ENCODE measurements around the gene NOXO1. TPM values are rescaled to one million over a fixed set of nuclear protein-coding genes. Genes with fewer than 3 reads are reported as not detected.

NOXO1 gene, protein sequence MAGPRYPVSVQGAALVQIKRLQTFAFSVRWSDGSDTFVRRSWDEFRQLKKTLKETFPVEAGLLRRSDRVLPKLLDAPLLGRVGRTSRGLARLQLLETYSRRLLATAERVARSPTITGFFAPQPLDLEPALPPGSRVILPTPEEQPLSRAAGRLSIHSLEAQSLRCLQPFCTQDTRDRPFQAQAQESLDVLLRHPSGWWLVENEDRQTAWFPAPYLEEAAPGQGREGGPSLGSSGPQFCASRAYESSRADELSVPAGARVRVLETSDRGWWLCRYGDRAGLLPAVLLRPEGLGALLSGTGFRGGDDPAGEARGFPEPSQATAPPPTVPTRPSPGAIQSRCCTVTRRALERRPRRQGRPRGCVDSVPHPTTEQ
- total RNA-seq, result not detected

DNA sequence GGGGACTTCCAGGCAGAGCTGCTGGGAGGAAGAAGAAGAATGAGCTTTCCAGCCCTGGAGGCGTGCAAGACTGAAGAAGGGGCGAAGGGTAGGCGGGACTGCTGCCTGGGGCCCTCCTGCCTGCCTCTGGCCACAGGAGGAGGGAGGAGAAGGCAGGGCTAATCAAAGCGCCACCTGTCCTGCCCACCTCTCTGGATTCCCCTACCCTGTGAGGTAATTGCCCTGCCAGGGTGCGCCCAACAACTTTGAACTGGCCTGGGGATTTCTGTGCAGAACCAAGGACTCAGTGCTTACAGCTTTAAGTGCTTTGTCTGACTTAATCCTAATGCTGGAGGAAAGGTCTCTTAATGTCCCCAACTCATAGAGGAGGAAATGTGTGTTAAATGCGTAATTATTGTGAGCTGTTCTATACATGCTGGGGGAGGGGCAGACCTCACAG, at the start of gene NOXO1:
NOXO1 (minus strand) TSS at position 72 of the 439 bp plus-strand sequence. CDS start 290 bp downstream, outside the sequence.
- POLR2A ChIA-PET, result interaction anchor here (0.7 to 3.2 kb wide), 4 partner anchors 10 to 21 kb away, joined by 4 to 15 read pairs (median 6); partner anchors contain the start of genes RPS2 and TBL3

DNA sequence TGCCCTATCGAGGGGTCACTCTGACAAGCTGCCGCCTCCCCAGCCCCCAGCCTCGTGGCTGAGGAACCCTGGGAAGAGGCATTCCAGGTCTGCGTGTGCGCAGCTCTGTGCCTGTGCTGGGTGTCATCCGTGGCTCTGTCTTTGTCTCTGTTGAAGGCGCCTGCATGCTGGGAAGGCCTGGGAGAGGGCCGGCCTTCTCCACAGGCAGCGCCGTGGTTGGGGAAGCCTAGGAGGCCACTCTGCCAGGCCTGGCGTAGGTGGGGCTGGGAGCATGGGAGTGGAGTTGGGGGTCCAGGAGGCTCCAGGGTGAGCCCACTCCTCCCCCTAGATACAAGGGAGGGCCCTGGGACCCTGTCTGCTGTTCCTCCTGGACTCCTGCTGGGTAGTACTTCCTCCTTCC, 48.8 kb upstream of the NOXO1 start:
- no peak overlapping the region for H3K27ac Mint-ChIP-seq
- DNase-seq, result no peak
- no peak overlapping the region for H3K4me3 Mint-ChIP-seq
- no peaks in the 10 kb centered on the region for H3K36me3 Mint-ChIP-seq
- H3K4me1 Mint-ChIP-seq (ENCODE audit: low read depth), result peaks cover 4% of the 10 kb centered on the region
- intact Hi-C loops (cut with micrococcal nuclease), result no loop called here
- no peaks in the 10 kb centered on the region for H3K9me3 Mint-ChIP-seq
- ChIA-PET POLR2A (no interaction called here), CTCF (no interaction called here)
- H3K27me3 Mint-ChIP-seq, result peaks cover 6% of the 10 kb centered on the region

More for the DNA sequence above, at the start of gene NOXO1:
- no peak for DNase-seq
- CTCF ChIA-PET, result interaction anchor here (2.0 kb wide), 1 partner anchor 23 kb away, joined by 13 read pairs; no protein-coding TSS in a partner anchor
- Mint-ChIP-seq H3K9me3 (no peaks in the 10 kb centered on the region), H3K4me3 (no peak within 1 kb of the TSS), H3K27ac (no peak within 1 kb of the TSS), H3K27me3 (peaks cover 26% of the 10 kb centered on the region), H3K36me3 (peaks cover 14% of the 10 kb centered on the region), H3K4me1 (ENCODE audit: low read depth) (peaks cover 15% of the 10 kb centered on the region)
- intact Hi-C loops (cut with micrococcal nuclease), result no loop called here

DNA sequence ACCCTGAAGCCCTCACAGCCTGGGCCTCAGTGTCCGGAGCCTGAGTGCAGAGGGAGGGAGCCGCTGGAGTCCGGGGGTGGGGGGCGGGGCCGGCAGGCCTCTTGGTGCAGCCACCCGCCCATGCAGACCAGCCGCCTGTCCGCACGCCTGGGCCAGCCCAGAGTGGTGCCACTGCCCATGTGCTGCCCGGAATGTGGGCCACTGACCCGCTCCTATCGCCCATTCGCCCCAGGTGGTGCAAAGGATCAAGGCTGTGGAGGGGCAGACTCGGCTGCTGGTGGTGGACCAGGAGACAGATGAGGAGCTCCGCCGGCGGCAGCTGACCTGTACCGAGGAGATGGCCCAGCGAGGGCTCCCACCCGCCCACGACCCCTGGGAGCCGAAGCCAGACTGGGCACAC, 48.1 kb upstream of the NOXO1 start:
- ChIA-PET POLR2A (no interaction called here), CTCF (no interaction called here)
- intact Hi-C loops (cut with micrococcal nuclease), result no loop called here
- H3K4me3 Mint-ChIP-seq, result no peak overlapping the region
- H3K36me3 Mint-ChIP-seq, result no peaks in the 10 kb centered on the region
- H3K9me3 Mint-ChIP-seq, result no peaks in the 10 kb centered on the region
- peaks cover 5% of the 10 kb centered on the region for H3K4me1 Mint-ChIP-seq (ENCODE audit: low read depth)
- no peak overlapping the region for H3K27ac Mint-ChIP-seq
- no peak for DNase-seq
- peaks cover 6% of the 10 kb centered on the region for H3K27me3 Mint-ChIP-seq

DNA sequence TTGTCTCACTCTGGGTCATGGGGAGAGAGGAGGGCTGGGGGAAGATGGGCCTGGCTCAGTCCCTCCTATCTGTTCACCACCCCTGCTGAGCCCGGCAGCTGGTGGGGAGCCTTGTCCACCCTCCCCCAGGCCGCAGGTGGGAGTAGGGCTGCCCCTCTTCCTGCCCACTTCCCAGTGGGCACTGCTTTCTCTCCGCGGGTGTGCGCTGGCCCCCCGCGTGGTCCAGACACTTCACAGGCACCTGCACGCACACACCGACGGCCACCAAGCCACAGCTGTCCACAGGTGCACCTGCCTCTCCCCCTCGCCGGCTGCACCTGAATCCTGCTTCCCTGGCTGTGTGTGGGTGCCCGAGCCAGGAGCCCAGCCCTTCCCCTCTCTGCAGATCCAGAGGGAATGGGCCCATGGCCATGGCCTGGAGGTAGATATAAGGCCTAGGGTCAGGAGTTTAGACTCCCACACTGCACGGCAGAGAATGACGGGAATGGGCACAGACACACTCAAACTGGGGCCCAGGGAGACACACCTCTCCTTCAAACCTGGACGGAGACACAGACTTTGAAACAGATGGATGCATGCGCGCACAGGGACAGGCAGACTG, 47.5 kb upstream of the NOXO1 start:
- no peak for DNase-seq
- no peaks in the 10 kb centered on the region for H3K36me3 Mint-ChIP-seq
- H3K27me3 Mint-ChIP-seq, result peaks cover 6% of the 10 kb centered on the region
- H3K4me1 Mint-ChIP-seq (ENCODE audit: low read depth), result peaks cover 6% of the 10 kb centered on the region
- POLR2A ChIA-PET, result no interaction called here
- H3K9me3 Mint-ChIP-seq, result no peaks in the 10 kb centered on the region
- intact Hi-C loops (cut with micrococcal nuclease), result no loop called here
- CTCF ChIA-PET, result interaction anchor here (1.0 to 2.2 kb wide), 2 partner anchors 9 to 112 kb away, joined by 3 to 13 read pairs; partner anchors contain the start of gene NPW
- no peak overlapping the region for H3K27ac Mint-ChIP-seq
- H3K4me3 Mint-ChIP-seq, result no peak overlapping the region

DNA sequence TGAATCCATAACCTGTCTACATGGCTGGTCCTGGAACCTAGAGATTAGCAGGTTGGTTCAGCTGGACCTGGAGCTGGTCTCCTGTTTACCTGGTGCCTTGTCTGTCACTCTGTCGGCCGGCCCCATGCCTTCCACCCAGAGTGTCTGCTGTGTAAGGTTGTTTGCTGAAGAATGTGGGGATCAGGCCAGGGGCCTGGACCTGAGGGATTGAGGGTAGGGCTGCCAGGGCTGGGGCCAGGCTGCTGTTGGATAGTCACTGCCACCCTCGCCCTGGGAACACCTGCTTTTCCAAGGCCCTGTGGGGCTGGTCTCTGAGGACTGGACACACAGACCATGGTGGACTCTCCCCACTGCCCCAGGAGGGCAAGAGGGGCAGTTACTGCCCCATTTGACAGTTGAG, 46.9 kb upstream of the NOXO1 start:
- Mint-ChIP-seq H3K27me3 (peaks cover 6% of the 10 kb centered on the region), H3K36me3 (no peaks in the 10 kb centered on the region), H3K27ac (no peak overlapping the region), H3K4me1 (ENCODE audit: low read depth) (peaks cover 8% of the 10 kb centered on the region), H3K4me3 (no peak overlapping the region), H3K9me3 (no peaks in the 10 kb centered on the region)
- intact Hi-C loops (cut with micrococcal nuclease), result no loop called here
- CTCF ChIA-PET, result interaction anchor here (1.0 to 2.2 kb wide), 3 partner anchors 9 to 112 kb away, joined by 3 to 13 read pairs (median 4); partner anchors contain the start of gene NPW
- POLR2A ChIA-PET, result no interaction called here
- no peak for DNase-seq

DNA sequence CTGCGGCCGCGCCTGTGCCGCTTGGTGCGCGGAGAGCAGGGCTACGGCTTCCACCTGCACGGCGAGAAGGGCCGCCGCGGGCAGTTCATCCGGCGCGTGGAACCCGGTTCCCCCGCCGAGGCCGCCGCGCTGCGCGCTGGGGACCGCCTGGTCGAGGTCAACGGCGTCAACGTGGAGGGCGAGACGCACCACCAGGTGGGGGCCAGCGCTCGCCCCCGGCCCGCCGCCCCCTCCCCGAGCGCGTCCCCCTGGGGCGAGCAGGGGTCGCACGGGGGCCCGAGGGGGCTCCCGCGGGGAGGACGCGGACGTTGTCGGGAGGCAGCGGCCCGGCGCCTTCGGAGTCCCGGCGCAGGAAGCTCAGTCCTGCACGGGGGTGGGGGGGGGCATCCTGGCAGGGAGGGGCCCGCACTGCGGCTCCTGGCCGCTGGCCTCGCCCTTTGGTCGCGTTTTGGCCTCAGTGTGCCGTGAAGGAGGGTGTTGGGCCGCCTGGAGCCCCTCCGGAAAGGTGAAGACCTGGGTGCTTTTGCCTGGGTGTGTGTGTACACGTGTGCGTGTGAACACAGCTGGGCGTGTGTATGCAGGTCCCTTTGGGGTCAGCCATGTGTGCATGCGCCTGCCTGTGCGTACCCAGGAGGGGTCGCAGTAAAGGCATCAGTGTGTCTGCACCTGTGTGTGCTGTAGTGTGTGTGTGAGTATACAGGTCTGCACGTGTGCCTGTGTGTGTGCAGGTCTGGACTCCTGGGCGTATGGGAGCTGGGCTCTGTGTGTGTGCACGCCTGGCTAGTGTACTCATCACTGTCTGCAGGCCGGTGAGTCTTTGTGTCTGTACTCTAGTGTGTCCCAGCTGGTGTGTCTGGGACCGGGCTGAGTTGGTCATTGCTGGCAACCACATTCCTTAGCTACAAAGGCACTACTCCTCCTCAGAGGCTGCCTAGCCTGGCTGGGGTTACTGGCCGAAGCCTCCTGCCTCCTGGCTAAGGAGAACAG, 46.0 kb upstream of the NOXO1 start:
- H3K36me3 Mint-ChIP-seq, result no peaks in the 10 kb centered on the region
- H3K4me1 Mint-ChIP-seq (ENCODE audit: low read depth), result peaks cover 13% of the 10 kb centered on the region
- intact Hi-C loops (cut with micrococcal nuclease), result no loop called here
- peaks cover 13% of the 10 kb centered on the region for H3K27me3 Mint-ChIP-seq
- no peak overlapping the region for H3K27ac Mint-ChIP-seq
- ChIA-PET POLR2A (no interaction called here), CTCF (interaction anchor here (1.0 to 2.2 kb wide), 4 partner anchors 8 to 125 kb away, joined by 3 to 13 read pairs (median 4); partner anchors contain the start of gene NPW)
- no peaks in the 10 kb centered on the region for H3K9me3 Mint-ChIP-seq
- H3K4me3 Mint-ChIP-seq, result peak overlapping the region; percentile 42
- DNase-seq, result no peak

DNA sequence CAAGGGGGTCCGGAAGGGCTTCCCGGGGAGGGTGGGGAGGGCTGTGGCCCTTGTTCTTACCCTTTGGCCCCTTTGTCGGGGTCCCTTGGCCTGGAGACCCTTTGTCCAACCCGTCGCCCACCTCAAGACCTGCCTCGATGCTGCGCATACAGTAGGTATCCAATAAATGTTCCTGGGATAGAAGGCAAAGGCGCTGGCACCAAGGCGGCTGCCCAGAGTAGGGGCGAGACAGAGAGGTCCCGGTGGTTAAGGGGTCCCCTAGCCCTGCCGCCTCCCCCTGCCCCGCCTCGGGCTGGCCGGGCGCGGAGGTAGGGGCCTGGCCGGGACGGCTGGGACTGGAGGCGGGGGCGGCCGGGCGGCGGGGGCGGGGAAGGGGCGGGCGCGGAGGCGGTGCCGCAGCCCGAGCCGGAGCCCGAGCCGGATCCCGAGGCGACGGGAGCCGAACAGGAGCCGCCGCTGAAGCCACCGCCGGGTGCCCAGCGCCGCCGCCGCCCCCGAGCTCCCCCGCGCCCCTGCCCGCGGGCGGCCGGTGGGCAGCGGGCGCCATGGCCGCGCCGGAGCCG, 45.3 kb upstream of the NOXO1 start, which contains the start of gene NHERF2:
NHERF2 (plus strand) TSS at position 442 of the 563 bp plus-strand sequence; CDS start at position 546, 104 bp downstream.
- Mint-ChIP-seq H3K27me3 (peaks cover 16% of the 10 kb centered on the region), H3K27ac (no peak within 1 kb of the TSS), H3K36me3 (no peaks in the 10 kb centered on the region), H3K9me3 (no peaks in the 10 kb centered on the region), H3K4me3 (peak within 1 kb of the TSS; percentile 42), H3K4me1 (ENCODE audit: low read depth) (peaks cover 13% of the 10 kb centered on the region)
- intact Hi-C loops (cut with micrococcal nuclease), result no loop called here
- CTCF ChIA-PET, result interaction anchor here (1.6 to 2.2 kb wide), 2 partner anchors 114 to 126 kb away, joined by 5 to 13 read pairs; no protein-coding TSS in a partner anchor
- no peak for DNase-seq
- POLR2A ChIA-PET, result no interaction called here

DNA sequence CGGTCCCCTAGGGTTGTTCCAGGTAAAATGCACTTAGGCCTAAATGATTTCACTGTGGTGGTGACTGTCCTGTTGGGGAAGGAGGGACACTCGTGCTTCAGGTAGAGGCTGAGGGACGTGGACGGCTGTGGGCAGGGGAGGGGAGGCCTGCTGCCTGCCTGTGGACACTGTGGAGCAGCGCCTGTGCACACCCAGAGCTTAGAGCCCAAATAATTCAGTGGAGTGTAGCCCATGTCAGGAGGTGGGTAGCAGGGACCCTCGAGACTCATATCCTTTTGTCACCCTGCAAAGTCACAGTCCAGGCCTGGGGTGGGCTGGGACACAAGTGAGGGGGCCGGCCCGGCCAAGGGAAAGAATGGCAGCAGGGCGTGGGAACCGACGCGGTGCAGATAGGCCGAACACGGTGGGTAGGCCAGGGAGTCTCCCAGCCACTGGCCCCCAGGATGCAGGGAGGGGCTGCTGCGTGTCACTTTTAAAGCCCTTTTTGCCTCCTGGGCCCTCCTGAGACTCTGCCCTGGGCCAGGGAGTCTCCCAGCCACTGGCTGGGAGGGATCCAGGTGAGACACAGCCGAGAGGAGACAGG, 44.7 kb upstream of the NOXO1 start:
- CTCF ChIA-PET, result interaction anchor here (1.6 to 4.8 kb wide), 3 partner anchors 114 to 127 kb away, joined by 5 to 37 read pairs (median 13); no protein-coding TSS in a partner anchor
- Mint-ChIP-seq H3K27ac (no peak overlapping the region), H3K36me3 (no peaks in the 10 kb centered on the region), H3K9me3 (no peaks in the 10 kb centered on the region), H3K27me3 (peaks cover 21% of the 10 kb centered on the region), H3K4me1 (ENCODE audit: low read depth) (peaks cover 13% of the 10 kb centered on the region), H3K4me3 (no peak overlapping the region)
- POLR2A ChIA-PET, result no interaction called here
- DNase-seq, result no peak
- intact Hi-C loops (cut with micrococcal nuclease), result no loop called here

DNA sequence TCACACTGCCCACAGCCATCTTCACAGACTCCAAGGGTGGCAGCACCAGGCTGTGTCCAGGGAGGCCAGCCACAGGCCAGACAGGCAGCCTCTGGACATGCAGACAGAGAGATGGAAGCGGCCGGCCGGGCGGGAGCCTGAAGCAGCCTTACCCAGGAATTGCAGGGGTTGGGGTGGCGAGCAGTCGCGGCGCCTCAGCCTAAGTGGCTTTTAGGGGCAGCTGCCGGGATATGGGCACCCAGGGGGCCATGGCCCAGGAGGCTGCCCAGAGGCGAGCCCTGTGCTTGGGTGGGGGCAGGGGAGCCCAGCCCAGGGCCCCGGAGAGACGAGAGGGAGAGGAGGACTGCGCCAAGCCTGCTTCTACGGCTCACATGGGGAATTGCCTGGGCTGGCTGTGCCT, 44.0 kb upstream of the NOXO1 start:
- DNase-seq, result no peak
- Mint-ChIP-seq H3K36me3 (no peaks in the 10 kb centered on the region), H3K9me3 (no peaks in the 10 kb centered on the region), H3K4me3 (no peak overlapping the region), H3K27ac (no peak overlapping the region), H3K4me1 (ENCODE audit: low read depth) (peaks cover 17% of the 10 kb centered on the region), H3K27me3 (peaks cover 25% of the 10 kb centered on the region)
- intact Hi-C loops (cut with micrococcal nuclease), result no loop called here
- ChIA-PET CTCF (interaction anchor here (4.8 kb wide), 1 partner anchor 115 kb away, joined by 37 read pairs; no protein-coding TSS in a partner anchor), POLR2A (no interaction called here)

DNA sequence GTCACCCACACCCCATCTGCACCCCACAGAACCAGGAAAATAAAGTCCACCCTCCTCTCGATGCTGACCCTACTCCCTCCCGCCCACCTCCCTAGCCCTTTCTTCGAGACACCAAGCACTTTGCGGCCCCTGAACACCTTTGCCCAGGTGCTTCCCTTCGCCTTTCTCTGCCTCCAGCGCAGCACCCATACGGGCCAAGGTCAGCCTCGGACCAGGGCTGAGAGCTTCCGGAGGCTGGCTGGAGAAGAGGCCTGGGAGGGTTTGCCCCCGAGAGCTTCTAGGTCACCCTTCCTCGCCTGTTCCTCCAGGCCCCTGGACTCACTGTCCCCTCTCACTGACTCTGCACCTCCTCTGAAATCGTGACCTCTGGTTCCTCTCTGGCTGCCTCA, 42.8 kb upstream of the NOXO1 start:
- ChIA-PET CTCF (interaction anchor here (0.7 to 4.8 kb wide), 4 partner anchors 20 to 212 kb away, joined by 3 to 37 read pairs (median 4); no protein-coding TSS in a partner anchor), POLR2A (no interaction called here)
- Mint-ChIP-seq H3K4me1 (ENCODE audit: low read depth) (peaks cover 17% of the 10 kb centered on the region), H3K27me3 (peaks cover 30% of the 10 kb centered on the region), H3K4me3 (no peak overlapping the region), H3K9me3 (no peaks in the 10 kb centered on the region), H3K36me3 (no peaks in the 10 kb centered on the region), H3K27ac (no peak overlapping the region)
- intact Hi-C loops (cut with micrococcal nuclease), result no loop called here
- DNase-seq, result no peak

Data from activated CD4-positive, alpha-beta memory T cell treated with anti-CD3 and anti-CD28 coated beads for 36 hours (primary cell).